ENCODE measurements around the gene LNP1.

LNP1 gene

GRCh38 chr3:100486808-100487207, 85.5 kb downstream of the LNP1 start:
- ATAC-seq: no peak
- TF ChIP-seq CSRNP3 (CRISPR knock-in tag; IDR thresholded peaks at IDR 0.05): no peak
- TF ChIP-seq ARNTL (CRISPR knock-in tag; IDR thresholded peaks at IDR 0.05; ENCODE audit: borderline replicate concordance, low read depth): no peak
- no peak for TF ChIP-seq SNAI2 (CRISPR knock-in tag; IDR thresholded peaks at IDR 0.05)
- no peak for TF ChIP-seq PATZ1 (CRISPR knock-in tag; IDR thresholded peaks at IDR 0.05; ENCODE audit: borderline replicate concordance)
- TF ChIP-seq ZC3H10 (CRISPR knock-in tag; IDR thresholded peaks at IDR 0.05): no peak
- TF ChIP-seq RARB (CRISPR knock-in tag; IDR thresholded peaks at IDR 0.05): no peak
- no peak for TF ChIP-seq ZNF8 (CRISPR knock-in tag; IDR thresholded peaks at IDR 0.05)
- TF ChIP-seq BACH2 (CRISPR knock-in tag; IDR thresholded peaks at IDR 0.05; ENCODE audit: borderline replicate concordance): no peak
- no peak for TF ChIP-seq CREB5 (CRISPR knock-in tag; IDR thresholded peaks at IDR 0.05; ENCODE audit: low read depth)
- TF ChIP-seq ZFP30 (CRISPR knock-in tag; IDR thresholded peaks at IDR 0.05): no peak
- no peak for TF ChIP-seq TCF4 (CRISPR knock-in tag; IDR thresholded peaks at IDR 0.05; ENCODE audit: borderline replicate concordance)
- TF ChIP-seq POU6F1 (CRISPR knock-in tag; IDR thresholded peaks at IDR 0.05; ENCODE audit: borderline replicate concordance, low read depth): no peak
- TF ChIP-seq TSHZ2 (CRISPR knock-in tag; IDR thresholded peaks at IDR 0.05): no peak
- no peak for TF ChIP-seq GLIS3 (CRISPR knock-in tag; IDR thresholded peaks at IDR 0.05)

- no peak for ATAC-seq
- TF ChIP-seq CSRNP3 (CRISPR knock-in tag; IDR thresholded peaks at IDR 0.05): no peak
- TF ChIP-seq TSHZ2 (CRISPR knock-in tag; IDR thresholded peaks at IDR 0.05): no peak
- no peak for TF ChIP-seq PATZ1 (CRISPR knock-in tag; IDR thresholded peaks at IDR 0.05; ENCODE audit: borderline replicate concordance)
- no peak for TF ChIP-seq ISL1 (CRISPR knock-in tag; IDR thresholded peaks at IDR 0.05)
- no peak for TF ChIP-seq ZFP30 (CRISPR knock-in tag; IDR thresholded peaks at IDR 0.05)
These were observed 87.8 kb downstream of the LNP1 start for GRCh38 chr3:100489118-100489517.

All from SK-N-SH treated with all-trans-retinoic acid at 6 μM for 48 hours (cell line).